ENCODE measurements around the gene CSTF2. TPM values are rescaled to one million over a fixed set of nuclear protein-coding genes. Genes with fewer than 3 reads are reported as not detected.

CSTF2 gene
- total RNA-seq, 1 donor from 2014 or later: 23.7 TPM

DNA sequence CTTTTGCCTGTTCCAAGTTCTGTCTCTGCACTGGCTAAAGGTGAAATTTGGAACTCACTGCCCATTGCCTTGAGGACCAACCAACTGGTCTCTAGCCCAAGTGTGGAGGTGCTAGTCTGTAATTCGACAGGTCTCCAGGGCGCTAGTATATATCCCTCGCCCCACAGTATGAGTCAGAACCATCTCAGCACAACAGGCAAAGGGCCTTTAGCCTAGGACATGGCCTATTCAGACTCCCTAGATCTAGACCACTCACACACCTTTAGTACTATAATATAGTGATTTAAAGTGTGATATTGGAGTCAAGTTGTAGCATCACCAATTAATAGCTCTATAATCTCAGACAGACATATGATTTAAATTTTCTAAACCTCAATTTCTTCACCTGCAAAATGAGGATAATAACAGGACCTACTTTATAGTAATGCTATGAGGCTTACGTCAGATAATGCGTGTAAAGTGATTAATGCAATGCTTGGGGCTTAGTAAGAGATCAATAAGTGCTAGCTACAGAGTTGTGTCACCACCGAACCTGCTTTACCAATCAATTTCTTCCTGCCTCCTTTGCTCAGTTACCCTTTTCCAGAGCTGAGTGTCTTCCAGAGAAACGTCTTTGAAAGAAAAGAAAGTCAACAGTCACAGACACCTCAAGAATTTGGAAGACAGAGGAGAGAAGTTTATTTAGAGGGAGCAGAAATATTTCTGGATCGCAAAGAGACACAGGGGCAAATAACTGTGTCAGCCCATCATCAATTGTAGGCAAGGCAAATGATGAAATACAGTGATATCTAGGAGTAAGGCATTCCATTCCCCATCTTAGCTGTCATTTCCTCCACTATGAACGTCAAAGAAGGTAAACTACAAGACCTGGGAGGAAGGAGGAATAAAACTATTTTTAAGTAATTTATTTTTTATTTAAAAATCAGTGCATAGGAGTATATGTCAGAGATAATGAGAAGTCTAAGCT, 51.7 kb downstream of the CSTF2 start:
- no peak for DNase-seq (ENCODE audit: low spot score)

DNA sequence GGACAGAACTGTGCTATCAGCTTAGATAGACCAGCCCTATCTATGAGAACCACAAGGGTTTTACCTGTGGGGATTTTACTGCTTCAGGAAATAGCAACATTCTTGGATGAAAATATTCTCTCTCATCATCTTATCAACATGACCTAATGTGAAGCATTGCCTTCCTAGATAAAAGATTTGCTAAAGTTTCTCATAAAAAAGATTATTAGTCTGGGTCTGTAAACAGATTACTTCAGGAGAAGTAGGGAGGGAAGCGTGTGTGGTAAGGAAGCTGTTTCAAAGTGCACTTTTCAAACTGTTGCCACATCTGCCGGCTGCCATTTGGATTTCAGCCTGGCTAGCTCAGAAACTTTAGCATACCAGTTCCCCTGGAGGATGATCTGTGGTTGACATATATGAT, 54.1 kb downstream of the CSTF2 start, which contains the start of gene NOX1:
NOX1 (minus strand) TSS at position 35 of the 400 bp plus-strand sequence. CDS start 220 bp downstream, outside the sequence.
- no peak for DNase-seq (ENCODE audit: low spot score)

DNA sequence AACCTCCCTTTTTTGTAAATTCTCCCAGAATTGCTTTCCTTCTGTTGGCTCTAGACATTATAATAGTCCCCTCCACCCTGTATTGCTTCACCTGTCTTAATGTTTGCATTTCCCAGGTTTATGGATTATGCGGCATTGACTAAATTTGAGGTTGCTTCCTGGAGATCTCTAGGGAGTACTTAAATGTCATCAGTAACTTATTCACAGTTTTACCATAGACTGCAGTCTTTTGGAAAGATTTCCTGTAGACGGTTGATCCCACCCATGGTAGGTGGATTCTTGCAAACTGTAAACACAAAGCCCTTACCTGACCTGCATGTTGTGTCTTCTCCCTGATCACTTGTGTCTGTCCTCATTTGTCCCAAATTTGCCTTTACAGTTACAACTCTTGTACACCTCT, 60.2 kb downstream of the CSTF2 start:
- no peak for DNase-seq (ENCODE audit: low spot score)

DNA sequence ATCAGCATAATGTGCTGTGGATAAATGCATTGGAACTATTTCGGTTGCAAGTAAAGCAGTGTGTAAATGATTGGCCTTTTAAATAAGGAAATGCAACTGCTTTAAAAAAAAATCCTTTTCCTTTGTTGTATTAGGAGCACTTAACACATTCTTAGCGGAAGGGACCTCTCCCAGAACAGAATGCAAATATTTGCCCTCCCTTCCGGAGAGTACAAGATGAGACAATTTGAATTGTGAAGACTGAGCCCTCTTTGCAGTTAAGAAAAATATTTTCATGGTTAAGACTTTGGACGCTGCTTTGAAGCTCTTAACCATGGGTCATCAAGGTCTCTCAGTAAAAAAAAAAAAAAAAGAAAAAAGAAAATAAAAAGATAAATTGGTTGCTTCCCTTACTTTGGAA, 63.5 kb downstream of the CSTF2 start:
- DNase-seq (ENCODE audit: low spot score): no peak

Other genes starting within 250 kb of the CSTF2 start
- not detected for gene TNMD, start 235.5 kb upstream of the CSTF2 start, total RNA-seq
- 115 TPM for gene TSPAN6, start 183.6 kb upstream of the CSTF2 start, total RNA-seq
- gene SRPX2, start 176.2 kb upstream of the CSTF2 start, total RNA-seq: 89.0 TPM
- 11.4 TPM for gene SYTL4, start 88.3 kb upstream of the CSTF2 start, total RNA-seq
- gene NOX1, start 54.0 kb downstream of the CSTF2 start, total RNA-seq: 0.78 TPM
- gene XKRX, start 108.5 kb downstream of the CSTF2 start, total RNA-seq: 0.96 TPM
- gene ARL13A, start 149.3 kb downstream of the CSTF2 start, total RNA-seq: not detected
- 26.7 TPM for gene TRMT2B, start 231.7 kb downstream of the CSTF2 start, total RNA-seq